H9 (cell line): Measurements from ENCODE around the gene EVI5L. TPM values are rescaled to one million over a fixed set of nuclear protein-coding genes. Genes with fewer than 3 reads are reported as not detected.

Experiments
- DNase-seq: peaks from one replicate; pipeline ENCODE4 v3.0.0-alpha.2; 2017
- H2AFZ ChIP-seq: one replicate; pipeline ENCODE4 v1.6.1; 2013; ENCODE audit warnings: mild to moderate bottlenecking, low read length, control low read depth, moderate library complexity
- H2AK5ac ChIP-seq: 2 replicates; pipeline ENCODE4 v1.6.1; 2013; ENCODE audit warnings: low read length, control low read depth, mixed read lengths; ENCODE audit not compliant: insufficient read length
- H2BK120ac ChIP-seq: one replicate; pipeline ENCODE4 v1.6.1; 2013; ENCODE audit warnings: low read depth, mild to moderate bottlenecking, low read length, control low read depth, inconsistent platforms; ENCODE audit not compliant: poor library complexity, severe bottlenecking
- H2BK12ac ChIP-seq: 2 replicates; pipeline ENCODE4 v1.6.1; 2013; ENCODE audit warnings: low read length, control low read depth, mixed read lengths, low read depth; ENCODE audit not compliant: insufficient read length
- H2BK15ac ChIP-seq: 2 replicates; pipeline ENCODE4 v1.6.1; 2013; ENCODE audit warnings: low read depth, low read length, control low read depth
- H2BK20ac ChIP-seq: one replicate; pipeline ENCODE4 v1.6.1; 2013; ENCODE audit warnings: low read depth, mild to moderate bottlenecking, low read length, control low read depth, inconsistent platforms; ENCODE audit not compliant: poor library complexity, severe bottlenecking
- H2BK5ac ChIP-seq: 2 replicates; pipeline ENCODE4 v1.6.1; 2013; ENCODE audit warnings: low read length, control low read depth, mixed read lengths; ENCODE audit not compliant: insufficient read length
- H3K14ac ChIP-seq: 2 replicates; pipeline ENCODE4 v1.6.1; 2013; ENCODE audit warnings: low read length, control low read depth; ENCODE audit not compliant: insufficient read depth
- H3K18ac ChIP-seq: 2 replicates; pipeline ENCODE4 v1.6.1; 2013; ENCODE audit warnings: low read depth, mild to moderate bottlenecking, mixed read lengths, low read length, control low read depth; ENCODE audit not compliant: insufficient read length
- H3K23ac ChIP-seq: 2 replicates; pipeline ENCODE4 v1.6.1; 2013; ENCODE audit warnings: low read length, control low read depth, mixed read lengths, low read depth; ENCODE audit not compliant: insufficient read length
- H3K23me2 ChIP-seq: 2 replicates; pipeline ENCODE4 v1.6.1; 2013; ENCODE audit warnings: low read depth, mild to moderate bottlenecking, mixed read lengths, low read length, control low read depth; ENCODE audit not compliant: insufficient read length, poor library complexity, severe bottlenecking
- H3K27ac ChIP-seq: 2 replicates; pipeline ENCODE4 v1.5.1; 2013; ENCODE audit warnings: low read length, control low read depth, mixed read lengths, low read depth; ENCODE audit not compliant: insufficient read length
- H3K27me3 ChIP-seq: 2 replicates; pipeline ENCODE4 v1.6.1; 2013; ENCODE audit warnings: low read length, control low read depth, inconsistent platforms; ENCODE audit not compliant: insufficient read depth
- H3K4ac ChIP-seq: 2 replicates; pipeline ENCODE4 v1.6.1; 2013; ENCODE audit warnings: low read depth, mild to moderate bottlenecking, control low read depth, inconsistent platforms, low read length, moderate library complexity
- H3K4me1 ChIP-seq: 2 replicates; pipeline ENCODE4 v1.6.1; 2013; ENCODE audit warnings: low read length, control low read depth, inconsistent platforms; ENCODE audit not compliant: insufficient read depth
- H3K4me2 ChIP-seq: 2 replicates; pipeline ENCODE4 v1.6.1; 2013; ENCODE audit warnings: low read length, control low read depth, mixed read lengths; ENCODE audit not compliant: insufficient read length, insufficient read depth
- H3K56ac ChIP-seq: 2 replicates; pipeline ENCODE4 v1.6.1; 2013; ENCODE audit warnings: low read depth, mild to moderate bottlenecking, mixed read lengths, low read length, control low read depth; ENCODE audit not compliant: insufficient read length
- H3K79me1 ChIP-seq: 2 replicates; pipeline ENCODE4 v1.6.1; 2013; ENCODE audit warnings: low read depth, mild to moderate bottlenecking, moderate library complexity, low read length, control low read depth, inconsistent platforms; ENCODE audit not compliant: insufficient read depth, poor library complexity, severe bottlenecking
- H3K79me2 ChIP-seq: 2 replicates; pipeline ENCODE4 v1.6.1; 2013; ENCODE audit warnings: low read length, control low read depth, inconsistent platforms; ENCODE audit not compliant: insufficient read depth
- H3K9ac ChIP-seq: 2 replicates; pipeline ENCODE4 v1.6.1; 2013; ENCODE audit warnings: low read length, control low read depth, mixed read lengths; ENCODE audit not compliant: insufficient read length; ENCODE audit errors: extremely low read depth
- H3K9me3 ChIP-seq: one replicate; pipeline ENCODE4 v1.6.1; 2013; ENCODE audit warnings: low read depth, low read length, inconsistent platforms; ENCODE audit not compliant: control insufficient read depth
- H3T11ph ChIP-seq: one replicate; pipeline ENCODE4 v1.6.1; 2013; ENCODE audit warnings: mild to moderate bottlenecking, low read length, control low read depth, inconsistent platforms
- H4K20me1 ChIP-seq: one replicate; pipeline ENCODE4 v1.6.1; 2013; ENCODE audit not compliant: control insufficient read depth, insufficient read length, insufficient read depth
- H4K5ac ChIP-seq: 2 replicates; pipeline ENCODE4 v1.6.1; 2013; ENCODE audit warnings: low read depth, mild to moderate bottlenecking, mixed read lengths, low read length, control low read depth; ENCODE audit not compliant: insufficient read length
- H4K8ac ChIP-seq: replicated peaks from 2 replicates; pipeline ENCODE4 v1.6.1; 2013; ENCODE audit warnings: low read length, control low read depth, mixed read lengths, low read depth; ENCODE audit not compliant: insufficient read length
- H4K91ac ChIP-seq: 2 replicates; pipeline ENCODE4 v1.6.1; 2013; ENCODE audit warnings: low read depth, mild to moderate bottlenecking, moderate library complexity, mixed read lengths, low read length, control low read depth; ENCODE audit not compliant: insufficient read length
- H3K27ac Mint-ChIP-seq, 3 experiments: 2 replicates in 2 of 3; 3 replicates in 1 of 3; pipeline ENCODE4 v1.8.0; 2020 to 2021; ENCODE audit warnings: mixed read lengths in 3 of 3, mild to moderate bottlenecking in 1 of 3, moderate library complexity in 1 of 3
- H3K27me3 Mint-ChIP-seq: 2 replicates; pipeline ENCODE4 v1.8.0; 2021; ENCODE audit warnings: low read depth, mild to moderate bottlenecking, moderate library complexity, mixed read lengths
- H3K36me3 Mint-ChIP-seq, 3 experiments: 2 replicates in 2 of 3; 3 replicates in 1 of 3; pipeline ENCODE4 v1.8.0; 2020 to 2021; ENCODE audit warnings: low read depth in 3 of 3, mixed read lengths in 3 of 3; ENCODE audit not compliant: insufficient read depth in 1 of 3
- H3K4me1 Mint-ChIP-seq, 2 experiments: 2 replicates each; pipeline ENCODE4 v1.8.0; 2020; ENCODE audit warnings: mixed read lengths in 2 of 2
- H3K4me3 Mint-ChIP-seq, 2 experiments: 2 replicates in 1 of 2; 3 replicates in 1 of 2; pipeline ENCODE4 v1.8.0; 2020 to 2021; ENCODE audit warnings: mild to moderate bottlenecking in 2 of 2, mixed read lengths in 2 of 2, moderate library complexity in 1 of 2
- H3K9me3 Mint-ChIP-seq, 2 experiments: 2 replicates in 1 of 2; 3 replicates in 1 of 2; pipeline ENCODE4 v1.8.0; 2020; ENCODE audit warnings: mild to moderate bottlenecking in 2 of 2, mixed read lengths in 2 of 2, moderate library complexity in 1 of 2
- WGBS: extraction: QIAGEN DNeasy Blood & Tissue Kit; methylation state at CpG from one replicate; pipeline ENCODE4 v1.1.7; 2013; ENCODE audit warnings: missing lambda C conversion rate, low lambda C conversion rate, mixed read lengths; ENCODE audit not compliant: insufficient read length; ENCODE audit errors: extremely low coverage; 5-methylcytosine and 5-hydroxymethylcytosine counted together
- total RNA-seq: library from RNA; stranded (reverse); gene quantifications from 2 replicates; pipeline ENCODE4 v1.2.1, GENCODE V29; 2021
- TF ChIP-seq, protein P1 (sequence below): fragments of 200-600 bp; sonication (generic); conservative IDR thresholded peaks from 3 replicates; pipeline ENCODE4 v1.8.0; 2021; ENCODE audit warnings: antibody characterized with exemption, mild to moderate bottlenecking

The EVI5L gene
- total RNA-seq, 1 experiment from 2014 or later, result 7.1 TPM

DNA sequence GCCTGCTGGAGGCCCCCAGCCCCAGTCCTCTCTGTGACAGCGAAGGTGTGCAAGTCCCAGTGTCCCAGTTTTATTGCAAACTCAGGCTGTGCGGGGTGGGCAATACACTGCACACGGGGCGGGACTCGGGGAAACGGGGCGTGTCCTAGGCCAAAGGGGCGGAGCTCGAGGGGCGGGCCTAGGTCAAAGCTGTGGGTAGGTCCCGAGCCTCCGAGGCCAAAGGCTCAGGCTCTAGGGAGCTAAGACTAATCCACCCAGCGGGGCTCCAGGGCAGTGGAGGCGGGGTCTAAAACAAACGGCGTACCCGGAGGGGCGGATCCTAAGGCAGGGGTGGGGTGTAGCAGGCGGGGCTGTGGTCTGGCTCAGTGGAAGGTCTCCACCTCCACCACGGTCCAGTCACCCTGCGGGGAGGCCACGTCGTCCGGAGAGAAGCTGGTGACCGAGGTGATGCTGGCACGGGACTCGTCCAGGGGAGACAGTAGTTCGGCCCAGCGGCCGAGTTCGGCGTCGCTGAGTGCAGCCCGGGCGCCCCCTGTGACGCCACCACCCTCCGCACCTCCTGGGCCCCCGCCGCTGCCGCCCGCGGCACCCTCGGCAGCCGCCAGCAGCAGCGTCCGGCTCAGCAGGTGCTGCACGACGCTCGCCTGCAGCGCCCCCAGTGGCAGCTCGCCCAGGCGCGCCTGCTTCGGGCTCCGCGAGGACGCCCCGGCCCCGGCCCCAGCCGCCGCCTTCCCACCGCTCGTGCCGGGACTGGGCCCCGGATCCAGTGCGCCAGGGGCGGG is 38.8 kb downstream of the EVI5L start:
- Mint-ChIP-seq H3K4me3 (peak overlapping the region; percentile 42 to 79), H3K27me3 (peaks cover 45% of the 10 kb centered on the region), H3K4me1 (peaks cover 18 to 46% of the 10 kb centered on the region in 2 experiments), H3K36me3 (peaks cover 0 to 6% (median 5%) of the 10 kb centered on the region in 3 experiments; a peak in 4 of 7 replicates), H3K27ac (peak overlapping the region in 1 of 3 experiments; percentile 89; a peak in 3 of 7 replicates), H3K9me3 (no peaks in the 10 kb centered on the region)
- Histone ChIP-seq H2BK15ac (no peak overlapping the region), H3K9me3 (no peaks in the 10 kb centered on the region), H2BK5ac (no peak overlapping the region), H2AK5ac (no peak overlapping the region), H3K23ac (no peak overlapping the region), H2BK20ac (no peak overlapping the region), H4K20me1 (peaks cover 4% of the 10 kb centered on the region), H2BK120ac (no peak overlapping the region), H4K5ac (no peak overlapping the region), H3K18ac (no peak overlapping the region), H3K79me1 (no peaks in the 10 kb centered on the region), H2AFZ (no peak overlapping the region), H3K14ac (no peak overlapping the region), H3K27ac (no peak overlapping the region), H3K23me2 (peaks cover 21% of the 10 kb centered on the region), H4K91ac (no peak overlapping the region), H3K9ac (no peak overlapping the region), H3K27me3 (peaks cover 3% of the 10 kb centered on the region; the same call in 1 of the 2 replicates), H4K8ac (no peak overlapping the region), H3K4me1 (no peaks in the 10 kb centered on the region; the same call in 1 of the 2 replicates), H3K4me2 (peak overlapping the region; percentile 40), H3K56ac (no peak overlapping the region), H2BK12ac (no peak overlapping the region), H3T11ph (no peak overlapping the region), H3K79me2 (no peaks in the 10 kb centered on the region), H3K4ac (no peak overlapping the region)
- peak; percentile 93 for DNase-seq
- WGBS, result no CpG with 5 or more reads among the region's 67 CpGs
- TF ChIP-seq, protein P1, sequence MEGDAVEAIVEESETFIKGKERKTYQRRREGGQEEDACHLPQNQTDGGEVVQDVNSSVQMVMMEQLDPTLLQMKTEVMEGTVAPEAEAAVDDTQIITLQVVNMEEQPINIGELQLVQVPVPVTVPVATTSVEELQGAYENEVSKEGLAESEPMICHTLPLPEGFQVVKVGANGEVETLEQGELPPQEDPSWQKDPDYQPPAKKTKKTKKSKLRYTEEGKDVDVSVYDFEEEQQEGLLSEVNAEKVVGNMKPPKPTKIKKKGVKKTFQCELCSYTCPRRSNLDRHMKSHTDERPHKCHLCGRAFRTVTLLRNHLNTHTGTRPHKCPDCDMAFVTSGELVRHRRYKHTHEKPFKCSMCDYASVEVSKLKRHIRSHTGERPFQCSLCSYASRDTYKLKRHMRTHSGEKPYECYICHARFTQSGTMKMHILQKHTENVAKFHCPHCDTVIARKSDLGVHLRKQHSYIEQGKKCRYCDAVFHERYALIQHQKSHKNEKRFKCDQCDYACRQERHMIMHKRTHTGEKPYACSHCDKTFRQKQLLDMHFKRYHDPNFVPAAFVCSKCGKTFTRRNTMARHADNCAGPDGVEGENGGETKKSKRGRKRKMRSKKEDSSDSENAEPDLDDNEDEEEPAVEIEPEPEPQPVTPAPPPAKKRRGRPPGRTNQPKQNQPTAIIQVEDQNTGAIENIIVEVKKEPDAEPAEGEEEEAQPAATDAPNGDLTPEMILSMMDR, result peak; percentile 92
